Uterine smooth muscle cell (primary cell): ENCODE results near the gene GSX1. TPM values are rescaled to one million over a fixed set of nuclear protein-coding genes. Genes with fewer than 3 reads are reported as not detected.

Source experiments
- total RNA-seq: library from RNA; depleted of rRNA; stranded (reverse); fragments of >200 nt; gene quantifications from 2 replicates; pipeline ENCODE4 v1.2.3, GENCODE V29; 2014

GSX1 gene
- total RNA-seq = not detected in 2 replicates

GRCh38 chr13:27792393-27793218 lies at the start of gene GSX1:
GSX1 (plus strand) TSS chr13:27792483; CDS start chr13:27792691, 208 bp downstream.

Other genes starting within 250 kb of the GSX1 start
- 5.4 and 8.4 TPM in 2 replicates for gene LNX2, start 172.0 kb upstream of the GSX1 start, total RNA-seq
- gene POLR1D, start 170.6 kb upstream of the GSX1 start, total RNA-seq = 56.9 and 57.2 TPM in 2 replicates
- gene PDX1, start 127.5 kb downstream of the GSX1 start, total RNA-seq = not detected in 2 replicates
- gene CDX2, start 176.8 kb downstream of the GSX1 start, total RNA-seq = not detected in 2 replicates
- gene URAD, start 196.2 kb downstream of the GSX1 start, total RNA-seq = not detected in 2 replicates